Keratinocyte (primary cell): ENCODE data around the gene BTF3L4.

ENCODE experiments used
- CTCF ChIP-seq, 3 experiments: IDR thresholded peaks in 1 of 3; conservative IDR thresholded peaks in 1 of 3; optimal IDR thresholded peaks in 1 of 3; 2 replicates in 2 of 3; 3 replicates in 1 of 3; pipeline versions ENCODE3 to v1.5.1; 2011; ENCODE audit warnings: low read length in 3 of 3, mild to moderate bottlenecking in 3 of 3, moderate library complexity in 2 of 3, control low read depth in 1 of 3, inconsistent platforms in 1 of 3; ENCODE audit not compliant: insufficient read depth in 2 of 3; ENCODE audit errors: extremely low read depth in 1 of 3
- EZH2 ChIP-seq: IDR thresholded peaks from one replicate; pipeline ENCODE4 v1.6.1; 2012; ENCODE audit warnings: inconsistent platforms, mild to moderate bottlenecking, low read length, moderate library complexity

GRCh38 chr1:52123622-52124021 lies 67.5 kb downstream of the BTF3L4 start:
- TF ChIP-seq CTCF (optimal IDR thresholded peaks at IDR 0.05 in 1 of 3, IDR thresholded peaks at IDR 0.05 in 1 of 3, conservative IDR thresholded peaks at IDR 0.05 in 1 of 3; ENCODE audit: extremely low read depth in 1 of 3, insufficient read depth in 2 of 3, low read length in 3 of 3) (no peak), EZH2 (no peak)
